Measurements from ENCODE around the gene BBS9.

BBS9 gene

GRCh38 chr7:33157781-33158180, 28.4 kb downstream of the BBS9 start:
- TF ChIP-seq CTCF (IDR thresholded peaks at IDR 0.05) = no peak

- TF ChIP-seq CTCF (IDR thresholded peaks at IDR 0.05) = no peak
Measured at GRCh38 chr7:33177876-33178275, 48.5 kb downstream of the BBS9 start.

GRCh38 chr7:33179519-33179918, 50.2 kb downstream of the BBS9 start:
- TF ChIP-seq CTCF (IDR thresholded peaks at IDR 0.05) = no peak

- TF ChIP-seq CTCF (IDR thresholded peaks at IDR 0.05) = no peak
Measured at GRCh38 chr7:33183504-33183903, 54.1 kb downstream of the BBS9 start.

- TF ChIP-seq CTCF (IDR thresholded peaks at IDR 0.05) = no peak
Measured at GRCh38 chr7:33184828-33185227, 55.5 kb downstream of the BBS9 start.

- TF ChIP-seq CTCF (IDR thresholded peaks at IDR 0.05) = peak; percentile 78
Measured at GRCh38 chr7:33185786-33186185, 56.4 kb downstream of the BBS9 start.

- TF ChIP-seq CTCF (IDR thresholded peaks at IDR 0.05) = no peak
Measured at GRCh38 chr7:33186192-33186591, 56.8 kb downstream of the BBS9 start.

- TF ChIP-seq CTCF (IDR thresholded peaks at IDR 0.05) = no peak
Measured at GRCh38 chr7:33190688-33191304, 61.4 kb downstream of the BBS9 start.

Measured in LNCAP (cell line).